ENCODE data around the gene MARVELD2. TPM values are rescaled to one million over a fixed set of nuclear protein-coding genes. Genes with fewer than 3 reads are reported as not detected.

MARVELD2 gene
- total and polyA plus RNA-seq, 2 of the 13 experiments (the other 11 are each of a cell fraction or from before 2014, with no cell fraction given) = 11.1 to 15.4 TPM

DNA sequence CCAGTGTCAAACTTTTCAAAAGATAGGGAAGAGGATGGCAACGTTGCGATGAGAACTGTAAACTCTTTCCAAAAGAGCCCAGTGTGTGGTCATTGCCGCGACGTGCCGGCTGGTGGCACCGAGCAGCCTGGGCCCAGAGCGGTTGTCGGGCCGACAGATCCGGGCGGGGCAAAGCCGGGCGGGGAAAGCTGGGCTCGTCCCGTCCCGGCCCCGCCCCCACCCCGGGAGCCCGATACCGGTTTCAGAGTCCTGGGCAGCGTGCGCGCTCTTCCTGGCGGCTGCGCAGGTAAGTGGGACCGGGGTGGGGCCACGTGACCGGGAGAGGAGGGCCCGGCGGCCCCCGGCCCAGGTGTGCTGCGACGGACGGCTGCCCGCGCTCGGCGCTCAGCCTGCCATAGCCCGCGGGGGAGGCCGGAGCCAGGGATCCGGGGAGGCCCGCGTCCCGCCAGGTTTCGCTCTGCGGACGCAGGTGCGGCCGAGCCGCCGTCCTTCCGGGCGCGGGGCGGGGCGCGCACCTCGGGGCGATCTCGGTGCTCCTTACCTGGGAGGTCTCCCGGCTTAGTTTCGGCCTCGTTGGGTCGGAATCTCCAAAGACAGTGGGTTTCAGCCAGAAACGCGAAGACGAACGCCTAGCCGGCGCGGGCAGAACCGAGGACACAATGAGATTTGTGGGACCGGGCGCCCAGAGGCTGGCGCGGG lies at the start of gene MARVELD2 (continued):
- TF ChIP-seq HMG20A (CRISPR knock-in tag; IDR thresholded peaks at IDR 0.05; ENCODE audit: borderline replicate concordance) (no peak; the same call in 1 of the 2 replicates), TRIM24 (CRISPR knock-in tag; IDR thresholded peaks at IDR 0.05) (no peak), ZNF616 (CRISPR knock-in tag; IDR thresholded peaks at IDR 0.05; ENCODE audit: low read depth) (no peak), HDAC2 (CRISPR knock-in tag; IDR thresholded peaks at IDR 0.05) (peak; percentile 52), ZBTB7B (CRISPR knock-in tag; IDR thresholded peaks at IDR 0.05) (no peak), TP53 (CRISPR knock-in tag; conservative IDR thresholded peaks at IDR 0.05) (no peak), SUZ12 (IDR thresholded peaks at IDR 0.05; ENCODE audit: low read depth, low read length) (no peak), HOXA5 (CRISPR knock-in tag; IDR thresholded peaks at IDR 0.05) (no peak; the same call in 1 of the 2 replicates), RFX1 (IDR thresholded peaks at IDR 0.05) (no peak), TEAD2 (CRISPR knock-in tag; IDR thresholded peaks at IDR 0.05) (no peak), ATAD3A (CRISPR knock-in tag; IDR thresholded peaks at IDR 0.05) (no peak), ZNF10 (CRISPR knock-in tag; IDR thresholded peaks at IDR 0.05; ENCODE audit: borderline replicate concordance, low read depth) (no peak), ZNF367 (CRISPR knock-in tag; IDR thresholded peaks at IDR 0.05; ENCODE audit: borderline replicate concordance) (no peak), MBNL3 (CRISPR knock-in tag; conservative IDR thresholded peaks at IDR 0.05) (no peak)
- TF ChIP-seq, protein P1, sequence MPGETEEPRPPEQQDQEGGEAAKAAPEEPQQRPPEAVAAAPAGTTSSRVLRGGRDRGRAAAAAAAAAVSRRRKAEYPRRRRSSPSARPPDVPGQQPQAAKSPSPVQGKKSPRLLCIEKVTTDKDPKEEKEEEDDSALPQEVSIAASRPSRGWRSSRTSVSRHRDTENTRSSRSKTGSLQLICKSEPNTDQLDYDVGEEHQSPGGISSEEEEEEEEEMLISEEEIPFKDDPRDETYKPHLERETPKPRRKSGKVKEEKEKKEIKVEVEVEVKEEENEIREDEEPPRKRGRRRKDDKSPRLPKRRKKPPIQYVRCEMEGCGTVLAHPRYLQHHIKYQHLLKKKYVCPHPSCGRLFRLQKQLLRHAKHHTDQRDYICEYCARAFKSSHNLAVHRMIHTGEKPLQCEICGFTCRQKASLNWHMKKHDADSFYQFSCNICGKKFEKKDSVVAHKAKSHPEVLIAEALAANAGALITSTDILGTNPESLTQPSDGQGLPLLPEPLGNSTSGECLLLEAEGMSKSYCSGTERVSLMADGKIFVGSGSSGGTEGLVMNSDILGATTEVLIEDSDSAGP (CRISPR knock-in tag; IDR thresholded peaks at IDR 0.05; ENCODE audit: borderline replicate concordance) = peak; percentile 74; the same call in 1 of the 2 replicates
- TF ChIP-seq, protein P2, sequence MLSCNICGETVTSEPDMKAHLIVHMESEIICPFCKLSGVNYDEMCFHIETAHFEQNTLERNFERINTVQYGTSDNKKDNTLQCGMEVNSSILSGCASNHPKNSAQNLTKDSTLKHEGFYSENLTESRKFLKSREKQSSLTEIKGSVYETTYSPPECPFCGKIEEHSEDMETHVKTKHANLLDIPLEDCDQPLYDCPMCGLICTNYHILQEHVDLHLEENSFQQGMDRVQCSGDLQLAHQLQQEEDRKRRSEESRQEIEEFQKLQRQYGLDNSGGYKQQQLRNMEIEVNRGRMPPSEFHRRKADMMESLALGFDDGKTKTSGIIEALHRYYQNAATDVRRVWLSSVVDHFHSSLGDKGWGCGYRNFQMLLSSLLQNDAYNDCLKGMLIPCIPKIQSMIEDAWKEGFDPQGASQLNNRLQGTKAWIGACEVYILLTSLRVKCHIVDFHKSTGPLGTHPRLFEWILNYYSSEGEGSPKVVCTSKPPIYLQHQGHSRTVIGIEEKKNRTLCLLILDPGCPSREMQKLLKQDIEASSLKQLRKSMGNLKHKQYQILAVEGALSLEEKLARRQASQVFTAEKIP (CRISPR knock-in tag; IDR thresholded peaks at IDR 0.05; ENCODE audit: borderline replicate concordance) = no peak
- TF ChIP-seq, protein P3, sequence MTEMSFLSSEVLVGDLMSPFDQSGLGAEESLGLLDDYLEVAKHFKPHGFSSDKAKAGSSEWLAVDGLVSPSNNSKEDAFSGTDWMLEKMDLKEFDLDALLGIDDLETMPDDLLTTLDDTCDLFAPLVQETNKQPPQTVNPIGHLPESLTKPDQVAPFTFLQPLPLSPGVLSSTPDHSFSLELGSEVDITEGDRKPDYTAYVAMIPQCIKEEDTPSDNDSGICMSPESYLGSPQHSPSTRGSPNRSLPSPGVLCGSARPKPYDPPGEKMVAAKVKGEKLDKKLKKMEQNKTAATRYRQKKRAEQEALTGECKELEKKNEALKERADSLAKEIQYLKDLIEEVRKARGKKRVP (CRISPR knock-in tag; IDR thresholded peaks at IDR 0.05) = peak in 1 of 2 experiments; percentile 71; a peak in 2 of 4 replicates
- TF ChIP-seq, protein P4, sequence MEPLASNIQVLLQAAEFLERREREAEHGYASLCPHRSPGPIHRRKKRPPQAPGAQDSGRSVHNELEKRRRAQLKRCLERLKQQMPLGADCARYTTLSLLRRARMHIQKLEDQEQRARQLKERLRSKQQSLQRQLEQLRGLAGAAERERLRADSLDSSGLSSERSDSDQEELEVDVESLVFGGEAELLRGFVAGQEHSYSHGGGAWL (CRISPR knock-in tag; IDR thresholded peaks at IDR 0.05) = peak; percentile 87; the same call in 1 of the 2 replicates
- TF ChIP-seq, protein P5, sequence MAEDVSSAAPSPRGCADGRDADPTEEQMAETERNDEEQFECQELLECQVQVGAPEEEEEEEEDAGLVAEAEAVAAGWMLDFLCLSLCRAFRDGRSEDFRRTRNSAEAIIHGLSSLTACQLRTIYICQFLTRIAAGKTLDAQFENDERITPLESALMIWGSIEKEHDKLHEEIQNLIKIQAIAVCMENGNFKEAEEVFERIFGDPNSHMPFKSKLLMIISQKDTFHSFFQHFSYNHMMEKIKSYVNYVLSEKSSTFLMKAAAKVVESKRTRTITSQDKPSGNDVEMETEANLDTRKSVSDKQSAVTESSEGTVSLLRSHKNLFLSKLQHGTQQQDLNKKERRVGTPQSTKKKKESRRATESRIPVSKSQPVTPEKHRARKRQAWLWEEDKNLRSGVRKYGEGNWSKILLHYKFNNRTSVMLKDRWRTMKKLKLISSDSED (CRISPR knock-in tag; IDR thresholded peaks at IDR 0.05) = no peak
- TF ChIP-seq, protein P6, sequence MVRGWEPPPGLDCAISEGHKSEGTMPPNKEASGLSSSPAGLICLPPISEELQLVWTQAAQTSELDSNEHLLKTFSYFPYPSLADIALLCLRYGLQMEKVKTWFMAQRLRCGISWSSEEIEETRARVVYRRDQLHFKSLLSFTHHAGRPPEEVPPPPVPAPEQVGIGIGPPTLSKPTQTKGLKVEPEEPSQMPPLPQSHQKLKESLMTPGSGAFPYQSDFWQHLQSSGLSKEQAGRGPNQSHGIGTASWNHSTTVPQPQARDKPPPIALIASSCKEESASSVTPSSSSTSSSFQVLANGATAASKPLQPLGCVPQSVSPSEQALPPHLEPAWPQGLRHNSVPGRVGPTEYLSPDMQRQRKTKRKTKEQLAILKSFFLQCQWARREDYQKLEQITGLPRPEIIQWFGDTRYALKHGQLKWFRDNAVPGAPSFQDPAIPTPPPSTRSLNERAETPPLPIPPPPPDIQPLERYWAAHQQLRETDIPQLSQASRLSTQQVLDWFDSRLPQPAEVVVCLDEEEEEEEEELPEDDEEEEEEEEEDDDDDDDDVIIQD (CRISPR knock-in tag; IDR thresholded peaks at IDR 0.05; ENCODE audit: low read depth) = peak; percentile 35; the same call in 1 of the 2 replicates
- TF ChIP-seq, protein P7, sequence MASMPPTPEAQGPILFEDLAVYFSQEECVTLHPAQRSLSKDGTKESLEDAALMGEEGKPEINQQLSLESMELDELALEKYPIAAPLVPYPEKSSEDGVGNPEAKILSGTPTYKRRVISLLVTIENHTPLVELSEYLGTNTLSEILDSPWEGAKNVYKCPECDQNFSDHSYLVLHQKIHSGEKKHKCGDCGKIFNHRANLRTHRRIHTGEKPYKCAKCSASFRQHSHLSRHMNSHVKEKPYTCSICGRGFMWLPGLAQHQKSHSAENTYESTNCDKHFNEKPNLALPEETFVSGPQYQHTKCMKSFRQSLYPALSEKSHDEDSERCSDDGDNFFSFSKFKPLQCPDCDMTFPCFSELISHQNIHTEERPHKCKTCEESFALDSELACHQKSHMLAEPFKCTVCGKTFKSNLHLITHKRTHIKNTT (CRISPR knock-in tag; IDR thresholded peaks at IDR 0.05) = no peak

Data from HepG2 (cell line).